Epidermal melanocyte (primary cell): Measurements from ENCODE around the gene NDUFAB1.
A peak's percentile ranks its signal among the peaks of the same experiment; 100 is the strongest.
"Not testable (repeated sequence)": the region's sequence is repeated elsewhere in the genome, so short reads cannot be mapped to it uniquely, and the experiment has no call there.

Source experiments
- DNase-seq: peaks from one replicate; pipeline ENCODE4 v3.0.0; 2011; ENCODE audit warnings: low spot score; ENCODE audit not compliant: insufficient read length

NDUFAB1 gene

DNA sequence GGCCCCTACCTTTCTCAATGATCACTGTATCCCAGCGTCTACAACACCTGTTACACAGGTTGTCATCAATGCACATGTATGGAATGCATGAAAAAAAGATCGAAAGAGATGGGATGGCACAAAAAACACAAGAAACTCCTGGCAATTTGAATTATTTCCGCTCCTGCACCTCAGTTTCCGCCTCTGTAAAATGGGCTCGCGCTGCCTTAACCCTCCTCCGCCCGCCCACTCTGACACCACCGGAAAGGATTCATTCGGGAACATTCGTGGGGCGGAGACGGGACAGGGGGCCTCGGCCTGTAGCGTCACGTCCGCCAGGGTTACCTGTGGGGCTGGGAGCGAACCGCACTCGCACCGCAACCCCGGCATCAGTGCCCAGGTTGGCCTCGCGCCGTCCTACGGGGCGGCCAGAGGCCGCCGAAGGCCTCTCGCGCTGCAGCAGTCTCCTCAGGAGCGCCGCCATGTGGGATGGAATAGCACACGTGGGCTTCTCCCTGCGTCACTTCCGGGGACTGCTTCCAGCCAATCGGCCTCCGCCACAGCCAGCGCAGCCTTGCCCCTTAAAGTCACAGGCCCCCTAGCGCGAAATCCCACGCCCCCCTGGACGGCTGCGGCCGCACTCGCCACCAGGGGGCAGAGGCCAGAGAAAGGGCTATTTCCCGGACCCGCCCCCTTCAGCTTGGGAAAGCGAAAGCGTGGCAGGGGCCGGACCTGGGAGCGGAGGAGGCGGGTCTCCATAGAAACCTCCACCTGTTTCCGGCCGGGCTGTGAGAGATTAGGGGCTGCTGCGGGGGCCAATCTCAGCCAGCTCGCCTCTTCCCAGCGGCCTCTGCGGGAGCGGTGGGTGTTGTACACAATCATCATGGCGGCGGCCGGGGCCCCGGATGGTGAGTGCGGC, 39.0 kb downstream of the NDUFAB1 start, which contains the start of the genes EARS2 and UBFD1:
Gene EARS2, minus strand, starts transcription at position 470 of the 898 bp plus-strand sequence. Its CDS starts 7 bp downstream, at position 463.
Gene UBFD1, plus strand, starts transcription at position 847 of the 898 bp plus-strand sequence. Its CDS starts 16 bp downstream, at position 863.
- peak; percentile 89 for DNase-seq

DNA sequence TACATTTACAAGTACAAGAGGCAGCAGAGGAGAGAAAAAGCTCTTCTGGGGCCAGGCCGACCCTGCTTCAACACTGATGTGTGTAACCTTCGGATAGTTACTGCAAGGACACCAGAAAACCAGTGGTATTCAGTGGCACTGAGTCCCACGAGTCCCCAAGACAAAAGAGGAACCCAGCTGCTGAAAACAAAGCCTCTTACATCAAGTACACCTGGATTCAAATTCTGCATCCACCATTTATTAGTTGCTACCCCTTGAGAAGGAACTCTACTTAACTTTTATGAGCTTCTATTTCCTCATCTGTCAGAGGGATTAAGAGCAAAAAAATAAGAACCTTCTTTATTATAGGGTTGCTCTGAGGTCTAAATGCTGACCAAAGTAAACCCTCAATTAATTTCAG, 41.6 kb downstream of the NDUFAB1 start:
- no peak for DNase-seq

- no peak for DNase-seq
Measured at GRCh38 chr16:23552161-23552560, 44.0 kb downstream of the NDUFAB1 start.

- no peak for DNase-seq
Measured at GRCh38 chr16:23549938-23550337, 46.2 kb downstream of the NDUFAB1 start.

DNA sequence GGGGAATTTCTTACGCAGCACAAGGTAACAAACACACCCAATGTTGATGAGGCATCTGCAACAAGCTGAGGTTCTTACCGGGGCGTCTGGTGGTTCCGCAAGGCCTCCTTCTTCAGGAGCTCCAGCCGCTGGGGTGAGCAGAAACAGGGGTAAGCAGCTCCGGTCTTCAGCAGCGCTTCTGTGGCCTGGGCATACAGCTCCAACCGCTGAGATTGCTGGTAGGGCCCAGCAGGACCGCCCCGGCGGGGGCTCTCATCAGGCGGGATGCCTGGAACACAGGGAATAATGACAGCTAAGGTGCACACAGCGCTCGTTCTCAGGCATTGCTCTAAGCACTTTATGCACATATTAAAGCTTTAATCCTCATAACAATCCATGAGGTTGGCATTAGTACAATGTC, 51.7 kb downstream of the NDUFAB1 start:
- DNase-seq = no peak

DNA sequence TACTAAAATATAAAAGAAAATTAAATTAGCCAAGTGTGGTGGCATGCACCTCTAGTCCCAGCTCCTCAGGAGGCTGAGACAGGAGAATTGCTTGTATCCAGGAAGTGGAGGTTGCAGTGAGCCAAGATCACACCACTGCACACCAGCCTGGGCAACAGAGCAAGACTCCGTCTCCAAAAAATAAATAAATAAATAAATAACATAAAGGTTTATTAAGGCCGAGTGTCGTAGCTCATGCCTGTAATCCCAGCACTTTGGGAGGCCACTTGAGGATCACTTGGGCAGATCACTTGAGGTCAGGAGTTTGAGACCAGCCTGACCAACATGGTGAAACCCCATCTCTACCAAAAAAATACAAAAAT, 55.3 kb downstream of the NDUFAB1 start:
- not testable (repeated sequence) for DNase-seq

GRCh38 chr16:23539984-23540816, 55.9 kb downstream of the NDUFAB1 start:
- no peak for DNase-seq

- DNase-seq = no peak
Measured at GRCh38 chr16:23538919-23539278, 57.2 kb downstream of the NDUFAB1 start.

DNA sequence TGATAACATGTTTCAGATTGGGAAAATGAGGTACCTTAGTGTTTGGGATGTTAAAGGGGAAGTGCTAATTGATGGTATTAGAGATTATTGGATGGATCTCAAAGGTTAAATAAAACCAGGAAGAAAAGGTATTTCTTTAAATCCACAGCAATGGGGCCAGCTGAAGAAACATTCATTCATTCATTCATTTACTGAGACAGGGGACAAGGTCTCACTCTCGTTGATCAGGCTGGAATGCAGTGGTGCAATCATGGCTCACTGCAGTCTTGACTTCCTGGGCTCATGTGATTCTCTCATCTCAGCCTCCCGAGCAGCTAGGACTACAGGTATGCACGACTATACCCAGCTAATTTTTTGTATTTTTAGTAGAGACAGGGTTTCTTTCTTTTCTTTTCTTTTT, 58.7 kb downstream of the NDUFAB1 start:
- DNase-seq = no peak

DNA sequence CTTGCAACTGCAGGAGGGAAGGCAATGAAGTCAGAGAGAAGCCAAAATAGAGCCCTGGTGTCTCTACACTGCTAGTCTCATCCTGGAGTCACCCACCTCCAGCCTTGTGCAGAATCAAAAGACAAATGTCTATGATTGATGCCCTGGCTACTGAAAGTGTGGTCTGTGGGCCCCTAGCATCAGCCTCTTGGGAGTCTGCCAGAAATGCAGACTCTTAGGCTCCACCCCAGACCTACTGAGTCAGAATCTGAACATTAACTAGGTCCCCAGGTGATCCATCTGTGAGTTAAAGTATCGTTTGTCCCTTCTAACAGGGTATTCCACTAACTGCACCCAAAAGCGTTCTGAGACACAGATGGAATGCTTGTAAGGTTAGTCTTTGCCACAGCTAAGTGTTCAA, 60.2 kb downstream of the NDUFAB1 start:
- DNase-seq = no peak

DNA sequence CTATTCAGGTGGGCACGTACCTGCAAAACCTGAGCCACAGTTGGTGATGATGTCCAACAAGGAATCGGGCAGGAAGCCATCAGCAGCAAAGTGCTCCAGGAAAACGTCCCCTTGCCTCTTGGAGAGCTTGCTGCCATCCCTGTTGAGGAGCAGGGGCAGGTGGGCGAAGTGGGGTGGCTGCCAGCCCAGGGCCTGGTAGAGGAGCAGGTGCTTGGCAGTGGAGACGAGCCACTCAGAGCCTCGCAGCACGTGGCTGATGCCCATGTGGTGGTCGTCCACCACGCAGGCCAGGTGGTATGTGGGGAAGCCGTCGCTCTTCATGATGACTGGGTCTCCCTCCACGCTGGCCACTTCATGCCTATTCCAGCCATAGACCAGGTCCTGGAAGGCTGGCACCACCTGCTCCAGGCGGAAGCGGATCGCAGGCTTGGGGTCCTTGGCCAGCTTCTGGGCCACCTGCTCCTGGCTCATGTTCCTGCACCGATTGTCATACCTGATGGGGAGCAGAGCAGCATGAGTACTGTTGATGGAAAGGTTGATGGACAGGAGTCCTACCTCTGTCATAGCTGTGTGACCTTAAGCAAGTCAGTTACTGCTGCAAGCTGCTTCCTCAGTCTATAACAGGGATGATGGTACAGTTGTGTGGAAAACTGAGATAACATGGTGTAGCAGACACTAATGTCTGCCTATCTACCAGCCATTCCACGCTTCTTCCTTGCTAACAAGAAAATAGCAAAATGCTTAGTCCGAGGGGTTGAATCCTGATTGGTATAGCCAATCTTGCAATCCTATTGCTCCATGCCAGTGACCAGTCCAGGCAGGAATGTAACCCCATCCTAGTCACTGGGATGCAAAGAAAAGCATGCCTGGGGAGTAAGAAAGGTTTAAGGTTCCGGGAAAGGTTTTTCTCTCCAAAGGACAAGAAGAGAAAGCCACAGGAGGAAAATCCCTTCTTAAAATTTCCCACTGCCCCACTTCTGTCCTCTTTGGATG, 61.0 kb downstream of the NDUFAB1 start:
- no peak for DNase-seq

DNA sequence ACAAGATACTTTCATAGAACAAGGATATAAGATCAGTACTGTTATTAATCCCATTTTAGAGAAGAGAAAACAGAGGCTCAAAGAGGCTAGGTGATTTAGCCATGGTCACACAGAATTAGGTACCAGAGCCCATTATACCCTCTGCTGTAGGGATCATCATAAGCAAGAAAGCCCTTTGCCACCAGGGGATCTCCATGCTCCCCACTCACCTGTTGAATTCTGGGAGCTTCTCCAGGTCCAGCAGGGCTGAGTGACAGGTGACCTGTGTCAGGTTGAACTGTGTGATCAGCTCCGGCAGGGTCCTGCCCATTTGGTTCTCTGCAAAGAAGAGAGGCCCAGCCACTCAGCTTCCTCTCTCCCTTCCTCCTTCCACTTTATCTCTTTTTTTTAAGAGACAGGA, 63.7 kb downstream of the NDUFAB1 start:
- DNase-seq = no peak
